NCI-H2196 (cell line): Measurements from ENCODE around the gene B4GALNT3.

ENCODE experiments used
- DNase-seq: peaks from one replicate; lab custom pipeline; 2025; ENCODE audit not compliant: unreplicated experiment; lab: John Stamatoyannopoulos, UW

Gene B4GALNT3

DNA sequence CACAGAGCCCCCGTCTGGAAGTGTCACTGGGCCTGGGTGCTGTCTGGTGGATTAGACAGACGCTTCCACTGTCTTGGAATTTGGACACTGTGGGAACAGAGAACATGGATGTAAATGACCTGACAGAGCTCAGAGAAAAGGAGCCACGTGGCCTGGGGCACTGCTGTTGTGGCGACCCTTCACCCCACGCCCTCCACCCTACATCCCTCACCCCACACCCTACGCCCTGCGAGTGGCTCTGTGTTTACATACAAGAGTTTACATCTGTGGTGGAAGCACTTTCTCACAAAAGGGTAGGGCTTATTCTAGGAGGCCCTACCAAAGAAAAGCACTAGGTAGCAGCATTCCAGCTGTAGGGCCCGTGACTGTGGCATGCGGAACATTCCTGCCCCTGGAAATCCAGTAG lies 47.7 kb downstream of the B4GALNT3 start:
- DNase-seq, result no peak

DNA sequence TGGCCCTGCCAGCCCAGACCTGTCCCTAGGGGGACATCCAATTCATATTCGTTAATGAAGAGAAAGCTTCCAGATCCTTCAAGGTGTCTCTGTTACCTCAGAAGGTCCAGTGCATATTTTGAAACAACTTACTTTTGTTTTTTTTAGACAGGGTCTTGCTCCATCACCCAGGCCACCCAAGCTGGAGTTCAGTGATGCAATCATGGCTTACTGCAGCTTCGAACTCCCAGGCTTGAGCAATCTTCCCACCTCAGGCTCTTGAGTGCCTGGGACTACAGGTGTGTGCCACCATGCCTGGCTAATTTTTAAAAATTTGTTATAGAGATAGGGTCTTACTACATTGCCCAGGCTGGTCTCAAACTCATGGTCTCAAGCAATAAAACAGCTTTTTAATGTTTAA lies 48.4 kb downstream of the B4GALNT3 start:
- no peak for DNase-seq

GRCh38 chr12:508795-509194 lies 49.1 kb downstream of the B4GALNT3 start:
- no peak for DNase-seq

GRCh38 chr12:509500-509899 lies 49.8 kb downstream of the B4GALNT3 start:
- DNase-seq, result no peak

DNA sequence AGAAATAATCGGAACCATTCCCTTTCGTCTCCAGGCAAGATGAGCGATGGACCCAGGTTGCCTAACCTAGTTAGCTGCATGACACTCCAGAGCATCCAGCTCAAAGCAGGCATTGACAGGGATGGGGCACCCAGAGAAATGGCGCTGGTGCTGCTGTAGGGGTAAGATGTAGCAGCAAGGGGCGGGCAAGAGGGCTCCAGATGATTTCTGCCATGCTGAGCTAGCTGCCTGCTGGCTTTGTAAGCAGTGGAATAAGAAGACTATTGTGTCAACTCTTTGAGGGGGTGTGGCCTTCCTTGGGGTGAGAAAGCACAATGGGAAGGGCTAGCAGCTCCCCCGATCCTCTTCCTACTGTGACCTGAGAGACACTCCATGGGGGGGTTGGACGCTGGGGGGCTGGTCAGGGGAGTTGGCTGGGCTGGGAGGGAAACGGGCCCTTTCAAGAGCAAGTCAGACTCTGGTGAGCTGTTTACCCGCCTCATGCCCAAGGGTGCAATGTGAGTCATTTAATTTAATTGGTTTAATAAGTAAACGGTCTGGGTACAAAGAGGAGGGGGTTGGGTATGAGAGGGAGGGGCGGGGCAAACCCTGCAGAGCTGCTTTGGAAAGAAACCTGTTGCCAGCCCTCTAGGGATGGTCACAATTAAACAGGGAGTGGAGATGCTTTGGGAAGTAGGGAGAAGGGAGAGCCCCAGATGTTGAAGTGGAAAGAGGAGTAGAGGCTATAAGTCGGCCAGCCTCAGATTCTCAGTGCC lies 50.5 kb downstream of the B4GALNT3 start:
- DNase-seq, result no peak

DNA sequence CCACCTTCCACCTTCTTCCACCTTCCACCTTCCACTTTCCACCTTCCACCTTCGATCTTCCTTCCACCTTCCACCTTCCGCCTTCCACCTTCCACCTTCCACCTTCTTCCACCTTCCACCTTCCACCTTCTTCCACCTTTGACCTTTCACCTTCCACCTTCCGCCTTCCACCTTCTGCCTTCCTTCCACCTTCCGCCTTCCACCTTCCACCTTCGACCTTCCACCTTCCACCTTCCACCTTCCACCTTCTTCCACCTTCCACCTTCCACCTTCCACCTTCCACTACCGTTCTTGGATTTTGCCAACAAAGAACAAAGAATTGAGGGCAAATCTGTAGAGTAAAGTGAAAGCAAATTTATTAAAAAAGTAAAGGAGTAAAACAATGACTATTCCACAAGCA lies 53.2 kb downstream of the B4GALNT3 start:
- DNase-seq, result no peak

DNA sequence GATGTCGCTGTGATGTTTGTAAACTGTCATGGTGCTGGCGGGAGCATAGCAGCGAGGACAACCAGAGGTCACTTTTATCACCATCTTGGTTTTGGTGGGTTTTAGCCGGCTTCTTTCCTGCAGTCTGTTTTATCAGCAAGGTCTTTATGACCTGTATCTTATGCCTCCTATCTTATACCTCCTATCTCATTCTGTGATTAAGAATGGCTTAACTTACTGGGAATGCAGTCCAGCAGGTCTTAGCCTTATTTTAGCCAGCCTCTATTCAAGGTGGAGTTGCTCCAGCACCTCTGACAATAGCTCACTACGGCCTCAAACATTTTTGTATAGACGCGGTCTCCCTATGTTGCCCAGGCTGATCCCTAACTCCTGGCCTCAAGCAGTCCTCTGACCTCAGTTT lies 53.7 kb downstream of the B4GALNT3 start:
- no peak for DNase-seq

- DNase-seq, result no peak
Measured at GRCh38 chr12:517538-517937, 57.8 kb downstream of the B4GALNT3 start.

GRCh38 chr12:520119-520518 lies 60.4 kb downstream of the B4GALNT3 start:
- DNase-seq, result no peak

GRCh38 chr12:522692-523378 lies 63.1 kb downstream of the B4GALNT3 start:
- DNase-seq, result no peak

GRCh38 chr12:524167-524951 lies 64.6 kb downstream of the B4GALNT3 start:
- peak; percentile 9 for DNase-seq

- DNase-seq, result no peak
Measured at GRCh38 chr12:526089-526488, 66.3 kb downstream of the B4GALNT3 start.

GRCh38 chr12:527241-527640 lies 67.5 kb downstream of the B4GALNT3 start:
- DNase-seq, result no peak

DNA sequence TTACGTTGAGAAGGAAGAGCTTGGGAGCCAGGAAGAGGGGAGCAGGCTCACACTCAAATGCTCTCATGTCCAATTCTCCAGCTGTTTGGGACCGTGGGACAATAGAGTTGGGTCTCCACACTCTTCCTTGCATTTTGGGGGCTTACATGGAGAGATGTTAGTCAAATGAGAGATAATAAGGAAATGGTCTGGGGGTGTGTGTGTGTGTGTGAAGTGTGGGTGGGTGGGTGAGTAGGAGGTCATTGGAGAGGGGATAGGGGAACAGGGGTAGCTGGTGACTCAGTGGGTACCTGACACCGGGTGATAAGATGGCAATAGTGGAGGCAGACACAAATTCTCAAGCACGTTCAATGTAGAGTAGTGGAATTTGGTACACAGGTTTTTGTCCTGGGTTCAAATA lies 68.0 kb downstream of the B4GALNT3 start:
- no peak for DNase-seq

- DNase-seq, result no peak
Measured at GRCh38 chr12:530308-530707, 70.6 kb downstream of the B4GALNT3 start.

DNA sequence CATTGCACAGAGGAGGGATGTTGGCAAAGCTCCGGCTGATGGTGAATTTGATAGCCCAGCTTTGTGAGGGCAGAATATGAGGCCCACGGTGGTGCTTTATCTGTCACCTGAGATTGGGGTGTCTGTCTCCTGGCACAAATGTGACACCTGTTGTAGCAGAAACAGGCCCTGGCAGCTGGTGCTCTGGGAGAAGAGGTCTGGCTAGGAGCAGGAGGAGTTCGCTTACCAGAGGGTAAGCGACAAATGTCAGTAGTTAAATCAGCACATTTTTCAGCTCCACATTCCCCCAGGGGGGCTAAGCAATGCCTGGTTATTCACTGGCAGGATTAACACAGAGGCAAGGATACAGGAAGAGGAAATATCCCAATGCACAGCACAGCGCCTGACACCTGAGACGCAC lies 71.1 kb downstream of the B4GALNT3 start:
- DNase-seq, result no peak

GRCh38 chr12:531951-532585 lies 72.3 kb downstream of the B4GALNT3 start:
- no peak for DNase-seq

- DNase-seq, result no peak
Measured at GRCh38 chr12:532908-533565, 73.3 kb downstream of the B4GALNT3 start.

GRCh38 chr12:533718-534117 lies 74.0 kb downstream of the B4GALNT3 start:
- DNase-seq, result no peak

GRCh38 chr12:534216-534615 lies 74.5 kb downstream of the B4GALNT3 start:
- DNase-seq, result no peak

- DNase-seq, result no peak
Measured at GRCh38 chr12:535396-535795, 75.7 kb downstream of the B4GALNT3 start.
